HepG2 (cell line): ENCODE results near the gene MED13L. TPM values are rescaled to one million over a fixed set of nuclear protein-coding genes. Genes with fewer than 3 reads are reported as not detected.

ENCODE experiments used
- ATAC-seq: fragments of 200-7000 bp; cut with Tn5 transposase; 3 replicates; pipeline ENCODE4 v1.9.1; 2020; ENCODE audit warnings: mild to moderate bottlenecking, moderate library complexity
- BruUV-seq: library from RNA; stranded (reverse); fragments of 400-500 nt; replicated peaks from 2 replicates; lab custom pipeline; 2021; lab: Mats Ljungman, UMichigan
- CTCF ChIA-PET: fragments of 300-600 bp; formaldehyde crosslinking; extraction: SDS; loops from one replicate; lab custom pipeline; 2021; ENCODE audit warnings: low total read pairs, inconsistent platforms, low intra/inter-chr PET ratio; lab: Yijun Ruan, JAX
- POLR2A ChIA-PET: fragments of 350-600 bp; sonication (Branson Sonifier 250); formaldehyde crosslinking; loops from one replicate; lab custom pipeline; 2020; ENCODE audit warnings: antibody characterized with exemption, inconsistent platforms; lab: Yijun Ruan, JAX
- DNase-seq: peaks from one replicate; pipeline ENCODE4 v3.0.0-alpha.2; 2015; ENCODE audit warnings: low spot score
- FAIRE-seq: peaks from 3 replicates; lab custom pipeline; 2011; peaks lifted over from hg19 to GRCh38; lab: Jason Lieb, UNC
- H2AFZ ChIP-seq: one replicate; pipeline ENCODE4 v1.6.1; 2011; ENCODE audit warnings: low read length, inconsistent platforms
- H3K27ac ChIP-seq: fragments of 300-600 bp; 3 replicates; pipeline ENCODE4 v1.8.0; 2011; ENCODE audit warnings: mixed run types, mild to moderate bottlenecking, mixed read lengths, low read length, inconsistent platforms; ENCODE audit not compliant: insufficient read depth; ENCODE audit errors: extremely low read length
- H3K27me3 ChIP-seq, 2 experiments: fragments of 200-600 bp in 1 of 2; 2 replicates in 1 of 2; 3 replicates in 1 of 2; pipeline versions ENCODE4 v1.6.0 to v1.8.0; 2011; ENCODE audit warnings: low read length in 2 of 2, mild to moderate bottlenecking in 2 of 2, moderate library complexity in 2 of 2, inconsistent platforms in 1 of 2; ENCODE audit not compliant: insufficient read depth in 2 of 2, control insufficient read depth in 1 of 2
- H3K36me3 ChIP-seq, 2 experiments: fragments of 200-600 bp in 1 of 2; replicated peaks in 1 of 2; 2 replicates in 1 of 2; 3 replicates in 1 of 2; pipeline versions ENCODE4 v1.5.1 to v1.8.0; 2011; ENCODE audit warnings: low read length in 2 of 2, inconsistent platforms in 1 of 2; ENCODE audit not compliant: insufficient read depth in 2 of 2, control insufficient read depth in 1 of 2
- H3K4me1 ChIP-seq: 2 replicates; pipeline ENCODE4 v1.5.1; 2012; ENCODE audit warnings: low read length, inconsistent platforms; ENCODE audit not compliant: insufficient read depth
- H3K4me2 ChIP-seq: 2 replicates; pipeline ENCODE4 v1.6.0; 2011; ENCODE audit warnings: low read depth, low read length, inconsistent platforms
- H3K4me3 ChIP-seq, 3 experiments: fragments of 200-600 bp in 1 of 3; sonication (generic), shearing (Covaris generic) in 1 of 3; replicated peaks in 1 of 3; 2 replicates each; pipeline ENCODE4 v1.5.1; 2011 to 2016; ENCODE audit warnings: low read length in 3 of 3, inconsistent platforms in 2 of 3, low read depth in 2 of 3, mild to moderate bottlenecking in 2 of 3, control low read depth in 1 of 3, mixed read lengths in 1 of 3; ENCODE audit not compliant: insufficient read depth in 1 of 3
- H3K79me2 ChIP-seq: one replicate; pipeline ENCODE4 v1.6.1; 2011; ENCODE audit warnings: low read length, inconsistent platforms; ENCODE audit not compliant: insufficient read depth
- H3K9ac ChIP-seq: 2 replicates; pipeline ENCODE4 v1.6.0; 2011; ENCODE audit warnings: mild to moderate bottlenecking, low read depth, low read length, inconsistent platforms; ENCODE audit not compliant: insufficient read depth
- H3K9me3 ChIP-seq: 2 replicates; pipeline ENCODE4 v1.5.1; 2012; ENCODE audit warnings: mild to moderate bottlenecking, low read length
- H4K20me1 ChIP-seq: 2 replicates; pipeline ENCODE4 v1.6.0; 2011; ENCODE audit warnings: inconsistent platforms, mild to moderate bottlenecking, low read length, moderate library complexity; ENCODE audit not compliant: insufficient read depth
- BRD4 ChIP-seq: sonication (generic); formaldehyde crosslinking; IDR thresholded peaks from 2 replicates; pipeline ENCODE4 v1.4.0; 2020; ENCODE audit warnings: missing genetic modification reagents
- PRDM4 ChIP-seq: sonication (generic); formaldehyde crosslinking; IDR thresholded peaks from 2 replicates; pipeline ENCODE4 v1.9.0; 2021; ENCODE audit warnings: missing genetic modification reagents, borderline replicate concordance
- TMF1 ChIP-seq: sonication (generic); formaldehyde crosslinking; IDR thresholded peaks from 2 replicates; pipeline ENCODE4 v1.8.1; 2022; ENCODE audit warnings: low read depth, missing genetic modification reagents
- ZNF614 ChIP-seq: IDR thresholded peaks from 2 replicates; pipeline ENCODE4 v1.6.1; 2018; ENCODE audit warnings: missing biosample characterization, missing genetic modification reagents, inconsistent platforms, borderline replicate concordance
- ZNF619 ChIP-seq: sonication (generic); formaldehyde crosslinking; IDR thresholded peaks from 2 replicates; pipeline ENCODE4 v1.4.0; 2020; ENCODE audit warnings: mild to moderate bottlenecking, missing genetic modification reagents
- ZNF629 ChIP-seq: sonication (generic); formaldehyde crosslinking; conservative IDR thresholded peaks from 2 replicates; pipeline ENCODE4 v1.5.0; 2020; ENCODE audit warnings: missing genetic modification reagents
- WGBS: methylation state at CpG from one replicate; pipeline ENCODE4 v1.1.6; 2017; ENCODE audit warnings: low lambda C conversion rate; 5-methylcytosine and 5-hydroxymethylcytosine counted together
- in situ Hi-C: cut with HindIII; loops from 2 replicates; pipeline ENCODE4 v1.10.0; 2017; ENCODE audit warnings: low pct_unique_long_range_greater_than_20kb; ENCODE audit not compliant: extremely low pct_ligation_motif_present
- intact Hi-C: fragments of 100-400 bp; cut with micrococcal nuclease; formaldehyde crosslinking; loops from one replicate; pipeline ENCODE4 v1.10.0; 2022; ENCODE audit not compliant: unreplicated experiment
- polyA plus RNA-seq, 8 experiments: library from polyadenylated mRNA; depleted of rRNA in 3 of 8; stranded (reverse) in 7 of 8; unstranded in 1 of 8; fragments of >200 nt; fragmentation: Illumina TruSeq in 4 of 8; extraction: Trizol in 4 of 8; gene quantifications; 2 replicates each; pipeline versions ENCODE4 v1.2.1 to v1.2.3, GENCODE V29; 2011 to 2016; ENCODE audit warnings: low read depth in 4 of 8, missing spikeins in 1 of 8, mixed read lengths in 1 of 8; ENCODE audit not compliant: insufficient read depth in 1 of 8
- total RNA-seq, 5 experiments: library from RNA; depleted of rRNA; stranded (reverse); fragments of >200 nt; fragmentation: Illumina TruSeq; extraction: Trizol; gene quantifications; 2 replicates each; pipeline ENCODE4 v1.2.3, GENCODE V29; 2016; ENCODE audit warnings: low read depth in 1 of 5

The MED13L gene
- total and polyA plus RNA-seq, 2 of the 13 experiments (the other 11 are each of a cell fraction or from before 2014, with no cell fraction given), result 24.8 to 38.9 TPM

- TF ChIP-seq PRDM4 (CRISPR knock-in tag) (no peak), TMF1 (CRISPR knock-in tag) (no peak), ZNF614 (CRISPR knock-in tag) (no peak)
- TF ChIP-seq, all 625 proteins: peak for 0
These were observed 365.1 kb downstream of the MED13L start (continued) for GRCh38 chr12:115912440-115912839.

- in situ Hi-C loops (loop anchor here (25.0 kb wide), 2 partner anchors 1249 to 1924 kb away; no protein-coding TSS in a partner anchor), intact Hi-C loops (no loop called here)
- Histone ChIP-seq H2AFZ (no peak overlapping the region), H4K20me1 (no peaks in the 10 kb centered on the region), H3K9me3 (no peaks in the 10 kb centered on the region), H3K27ac (no peak overlapping the region), H3K79me2 (no peaks in the 10 kb centered on the region), H3K4me2 (no peak overlapping the region), H3K36me3 (no peaks in the 10 kb centered on the region), H3K4me3 (no peak overlapping the region), H3K4me1 (no peaks in the 10 kb centered on the region), H3K9ac (no peak overlapping the region), H3K27me3 (no peaks in the 10 kb centered on the region)
- no peak for TF ChIP-seq BRD4
- peak; percentile 57 for TF ChIP-seq ZNF629 (CRISPR knock-in tag)
- no peak for TF ChIP-seq ZNF619 (CRISPR knock-in tag)
- FAIRE-seq, result no peak
- ChIA-PET CTCF (no interaction called here), POLR2A (no interaction called here)
- DNase-seq, result no peak
- ATAC-seq, result no peak
- no TSS peak for BruUV-seq
- 89% methylated on average over 1 of the region's 1 CpG for WGBS
These were observed 366.1 kb downstream of the MED13L start for GRCh38 chr12:115911360-115911759.
